ENCODE results near the gene ABCA6.

Gene ABCA6

GRCh38 chr17:69188064-69188463 lies 46.4 kb upstream of the ABCA6 start:
- POLR2A ChIA-PET: no interaction called here
- CTCF ChIA-PET: interaction anchor here (0.5 to 1.3 kb wide), 3 partner anchors 33 to 781 kb away, joined by 3 to 7 read pairs (median 6); no protein-coding TSS in a partner anchor
- Histone ChIP-seq H3K4me3 (ENCODE audit: low read depth, low read length) (no peak overlapping the region), H3K27ac (ENCODE audit: extremely low read depth, low read depth, low read length) (no peak overlapping the region), H3K9me3 (ENCODE audit: control insufficient read depth, insufficient read depth, low read depth, low read length) (no peaks in the 10 kb centered on the region), H3K36me3 (ENCODE audit: control insufficient read depth in 2 of 2, insufficient read depth in 1 of 2, low read length in 2 of 2) (no peaks in the 10 kb centered on the region), H3K4me1 (ENCODE audit: control insufficient read depth, insufficient read depth, low read length) (peaks cover 6% of the 10 kb centered on the region; the same call in 1 of the 2 replicates)
- TF ChIP-seq, protein P1, sequence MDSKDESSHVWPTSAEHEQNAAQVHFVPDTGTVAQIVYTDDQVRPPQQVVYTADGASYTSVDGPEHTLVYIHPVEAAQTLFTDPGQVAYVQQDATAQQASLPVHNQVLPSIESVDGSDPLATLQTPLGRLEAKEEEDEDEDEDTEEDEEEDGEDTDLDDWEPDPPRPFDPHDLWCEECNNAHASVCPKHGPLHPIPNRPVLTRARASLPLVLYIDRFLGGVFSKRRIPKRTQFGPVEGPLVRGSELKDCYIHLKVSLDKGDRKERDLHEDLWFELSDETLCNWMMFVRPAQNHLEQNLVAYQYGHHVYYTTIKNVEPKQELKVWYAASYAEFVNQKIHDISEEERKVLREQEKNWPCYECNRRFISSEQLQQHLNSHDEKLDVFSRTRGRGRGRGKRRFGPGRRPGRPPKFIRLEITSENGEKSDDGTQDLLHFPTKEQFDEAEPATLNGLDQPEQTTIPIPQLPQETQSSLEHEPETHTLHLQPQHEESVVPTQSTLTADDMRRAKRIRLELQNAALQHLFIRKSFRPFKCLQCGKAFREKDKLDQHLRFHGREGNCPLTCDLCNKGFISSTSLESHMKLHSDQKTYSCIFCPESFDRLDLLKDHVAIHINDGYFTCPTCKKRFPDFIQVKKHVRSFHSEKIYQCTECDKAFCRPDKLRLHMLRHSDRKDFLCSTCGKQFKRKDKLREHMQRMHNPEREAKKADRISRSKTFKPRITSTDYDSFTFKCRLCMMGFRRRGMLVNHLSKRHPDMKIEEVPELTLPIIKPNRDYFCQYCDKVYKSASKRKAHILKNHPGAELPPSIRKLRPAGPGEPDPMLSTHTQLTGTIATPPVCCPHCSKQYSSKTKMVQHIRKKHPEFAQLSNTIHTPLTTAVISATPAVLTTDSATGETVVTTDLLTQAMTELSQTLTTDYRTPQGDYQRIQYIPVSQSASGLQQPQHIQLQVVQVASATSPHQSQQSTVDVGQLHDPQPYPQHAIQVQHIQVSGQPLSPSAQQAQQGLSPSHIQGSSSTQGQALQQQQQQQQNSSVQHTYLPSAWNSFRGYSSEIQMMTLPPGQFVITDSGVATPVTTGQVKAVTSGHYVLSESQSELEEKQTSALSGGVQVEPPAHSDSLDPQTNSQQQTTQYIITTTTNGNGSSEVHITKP (tag by site-specific recombination; IDR thresholded peaks at IDR 0.05): no peak
- TF ChIP-seq ZNF221 (tag by site-specific recombination; IDR thresholded peaks at IDR 0.05; ENCODE audit: borderline replicate concordance): no peak
- TF ChIP-seq ZNF561 (tag by site-specific recombination; IDR thresholded peaks at IDR 0.05; ENCODE audit: borderline replicate concordance): no peak
- no peak for TF ChIP-seq RBAK (tag by site-specific recombination; IDR thresholded peaks at IDR 0.05)
- TF ChIP-seq ZNF510 (tag by site-specific recombination; IDR thresholded peaks at IDR 0.05; ENCODE audit: insufficient replicate concordance): no peak
- TF ChIP-seq, protein P2, sequence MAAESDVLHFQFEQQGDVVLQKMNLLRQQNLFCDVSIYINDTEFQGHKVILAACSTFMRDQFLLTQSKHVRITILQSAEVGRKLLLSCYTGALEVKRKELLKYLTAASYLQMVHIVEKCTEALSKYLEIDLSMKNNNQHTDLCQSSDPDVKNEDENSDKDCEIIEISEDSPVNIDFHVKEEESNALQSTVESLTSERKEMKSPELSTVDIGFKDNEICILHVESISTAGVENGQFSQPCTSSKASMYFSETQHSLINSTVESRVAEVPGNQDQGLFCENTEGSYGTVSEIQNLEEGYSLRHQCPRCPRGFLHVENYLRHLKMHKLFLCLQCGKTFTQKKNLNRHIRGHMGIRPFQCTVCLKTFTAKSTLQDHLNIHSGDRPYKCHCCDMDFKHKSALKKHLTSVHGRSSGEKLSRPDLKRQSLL (tag by site-specific recombination; IDR thresholded peaks at IDR 0.05): no peak
- TF ChIP-seq AEBP2 (tag by site-specific recombination; IDR thresholded peaks at IDR 0.05; ENCODE audit: borderline replicate concordance): no peak
- no peak for TF ChIP-seq ZNF416 (tag by site-specific recombination; IDR thresholded peaks at IDR 0.05)
- no peak for TF ChIP-seq ZNF529 (tag by site-specific recombination; IDR thresholded peaks at IDR 0.05; ENCODE audit: insufficient replicate concordance)
- no peak for TF ChIP-seq ZNF785 (tag by site-specific recombination; IDR thresholded peaks at IDR 0.05)
- TF ChIP-seq ZNF398 (tag by site-specific recombination; IDR thresholded peaks at IDR 0.05): no peak

GRCh38 chr17:69187294-69187693 lies 45.6 kb upstream of the ABCA6 start:
- no peak for TF ChIP-seq ZBTB17 (tag by site-specific recombination; IDR thresholded peaks at IDR 0.05)
- no peak for TF ChIP-seq ZNF639 (tag by site-specific recombination; IDR thresholded peaks at IDR 0.05)
- H3K9me3 ChIP-seq (ENCODE audit: control insufficient read depth, insufficient read depth, low read depth, low read length): no peaks in the 10 kb centered on the region
- no peak overlapping the region for H3K27ac ChIP-seq (ENCODE audit: extremely low read depth, low read depth, low read length)
- CTCF ChIA-PET: interaction anchor here (0.7 to 1.3 kb wide), 2 partner anchors 19 to 34 kb away, joined by 3 read pairs; no protein-coding TSS in a partner anchor
- no peak overlapping the region for H3K4me3 ChIP-seq (ENCODE audit: low read depth, low read length)
- POLR2A ChIA-PET: no interaction called here
- peaks cover 6% of the 10 kb centered on the region; the same call in 1 of the 2 replicates for H3K4me1 ChIP-seq (ENCODE audit: control insufficient read depth, insufficient read depth, low read length)
- H3K36me3 ChIP-seq (ENCODE audit: control insufficient read depth in 2 of 2, insufficient read depth in 1 of 2, low read length in 2 of 2): no peaks in the 10 kb centered on the region
